Liver (tissue), 3 donors: Measurements from ENCODE around the gene GPR152.

Experiments used
- CTCF ChIP-seq: fragments of 150-350 bp; IDR thresholded peaks from 2 replicates; pipeline ENCODE4 v1.5.1; 2017; ENCODE audit warnings: improper control_type of control experiment, low read depth, low read length; ENCODE audit not compliant: missing input control
- EGR1 ChIP-seq, 2 donors: IDR thresholded peaks; 2 replicates each; pipeline ENCODE4 v1.6.1; 2016 to 2018; ENCODE audit warnings: antibody characterized with exemption in 2 of 2, low read depth in 2 of 2
- FOXA2 ChIP-seq: IDR thresholded peaks from 2 replicates; pipeline ENCODE4 v1.6.1; 2016; ENCODE audit warnings: antibody characterized with exemption
- GABPA ChIP-seq, 2 donors: IDR thresholded peaks in 1 of 2; conservative IDR thresholded peaks in 1 of 2; 2 replicates each; pipeline ENCODE4 v1.6.1; 2016; ENCODE audit warnings: antibody characterized with exemption in 2 of 2, mild to moderate bottlenecking in 1 of 2, moderate library complexity in 1 of 2
- HNF4A ChIP-seq, 2 donors: conservative IDR thresholded peaks; 2 replicates each; pipeline ENCODE4 v1.6.1; 2016; ENCODE audit warnings: antibody characterized with exemption in 2 of 2, mild to moderate bottlenecking in 2 of 2
- JUND ChIP-seq, 2 donors: IDR thresholded peaks; 2 replicates each; pipeline ENCODE4 v1.6.1; 2016; ENCODE audit warnings: antibody characterized with exemption in 2 of 2
- RAD21 ChIP-seq, 2 donors: IDR thresholded peaks; 2 replicates each; pipeline ENCODE4 v1.6.1; 2016; ENCODE audit warnings: antibody characterized with exemption in 2 of 2, mild to moderate bottlenecking in 2 of 2
- REST ChIP-seq: IDR thresholded peaks from 2 replicates; pipeline ENCODE4 v1.6.1; 2016; ENCODE audit warnings: antibody characterized with exemption, mild to moderate bottlenecking
- SP1 ChIP-seq: IDR thresholded peaks from 2 replicates; pipeline ENCODE4 v1.6.1; 2018; ENCODE audit warnings: antibody characterized with exemption, mild to moderate bottlenecking
- TAF1 ChIP-seq: conservative IDR thresholded peaks from 2 replicates; pipeline ENCODE4 v1.6.1; 2016; ENCODE audit warnings: antibody characterized with exemption, mild to moderate bottlenecking
- YY1 ChIP-seq: IDR thresholded peaks from 2 replicates; pipeline ENCODE4 v1.6.1; 2016; ENCODE audit warnings: antibody characterized with exemption, mild to moderate bottlenecking
- TF ChIP-seq, protein P1 (sequence below): IDR thresholded peaks from 2 replicates; pipeline ENCODE4 v1.6.1; 2016; ENCODE audit warnings: antibody characterized with exemption
- donor health status: healthy.
- donor health status: healthy.

- no peak for TF ChIP-seq CTCF
- TF ChIP-seq TAF1, result no peak
- TF ChIP-seq REST, result no peak
- no peak for TF ChIP-seq EGR1 (IDR thresholded peaks at IDR 0.05; ENCODE audit: low read depth in 2 of 2)
- TF ChIP-seq, protein P1, sequence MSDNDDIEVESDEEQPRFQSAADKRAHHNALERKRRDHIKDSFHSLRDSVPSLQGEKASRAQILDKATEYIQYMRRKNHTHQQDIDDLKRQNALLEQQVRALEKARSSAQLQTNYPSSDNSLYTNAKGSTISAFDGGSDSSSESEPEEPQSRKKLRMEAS, result no peak
- TF ChIP-seq SP1, result no peak
- TF ChIP-seq HNF4A (conservative IDR thresholded peaks at IDR 0.05), result no peak
- no peak for TF ChIP-seq JUND (IDR thresholded peaks at IDR 0.05)
- TF ChIP-seq RAD21 (IDR thresholded peaks at IDR 0.05), result no peak
- TF ChIP-seq FOXA2, result no peak
- TF ChIP-seq GABPA (IDR thresholded peaks at IDR 0.05 in 1 of 2, conservative IDR thresholded peaks at IDR 0.05 in 1 of 2), result no peak
- no peak for TF ChIP-seq YY1
Observed at GRCh38 chr11:67421430-67422031, 31.0 kb downstream of the GPR152 start.
